H1 (cell line): ENCODE results near the gene ASAP3. TPM values are rescaled to one million over a fixed set of nuclear protein-coding genes. Genes with fewer than 3 reads are reported as not detected.

Source experiments
- CTCF ChIA-PET: fragments of 300-600 bp; sonication (Branson Sonifier 250); formaldehyde crosslinking; loops from one replicate; lab custom pipeline; 2021; ENCODE audit not compliant: partially characterized antibody; lab: Charles Lee
- POLR2A ChIA-PET: fragments of 300-600 bp; sonication (Branson Sonifier 250); formaldehyde crosslinking; loops from one replicate; lab custom pipeline; 2021; ENCODE audit warnings: inconsistent platforms; ENCODE audit not compliant: partially characterized antibody; lab: Charles Lee
- DNase-seq, 2 experiments: peaks; one replicate each; pipeline versions ENCODE4 v3.0.0 to v3.0.0-alpha.2; 2010 to 2022; ENCODE audit warnings: low spot score in 2 of 2, low read depth in 1 of 2, mixed read lengths in 1 of 2
- FAIRE-seq: peaks from 2 replicates; lab custom pipeline; 2011; peaks lifted over from hg19 to GRCh38; lab: Jason Lieb, UNC
- H2AFZ ChIP-seq: 2 replicates; pipeline ENCODE4 v1.8.1; 2012; ENCODE audit warnings: low read length, inconsistent platforms
- H2AK5ac ChIP-seq: 2 replicates; pipeline ENCODE4 v1.6.1; 2013; ENCODE audit warnings: low read depth, low read length
- H2BK120ac ChIP-seq: replicated peaks from 2 replicates; pipeline ENCODE3; 2013; ENCODE audit warnings: low read depth, low read length, inconsistent platforms
- H2BK12ac ChIP-seq: 2 replicates; pipeline ENCODE4 v1.6.1; 2013; ENCODE audit warnings: low read depth, low read length
- H2BK15ac ChIP-seq: 2 replicates; pipeline ENCODE4 v1.6.1; 2013; ENCODE audit warnings: low read length
- H2BK20ac ChIP-seq: 2 replicates; pipeline ENCODE4 v1.6.1; 2013; ENCODE audit warnings: low read length
- H2BK5ac ChIP-seq: 2 replicates; pipeline ENCODE4 v1.6.1; 2013; ENCODE audit warnings: low read depth, low read length
- H3K14ac ChIP-seq: 2 replicates; pipeline ENCODE4 v1.6.1; 2013; ENCODE audit warnings: inconsistent platforms; ENCODE audit not compliant: insufficient read length
- H3K18ac ChIP-seq: 2 replicates; pipeline ENCODE4 v1.6.1; 2013; ENCODE audit warnings: low read length; ENCODE audit errors: extremely low read depth
- H3K23ac ChIP-seq: 2 replicates; pipeline ENCODE4 v1.6.1; 2013; ENCODE audit warnings: inconsistent platforms; ENCODE audit not compliant: insufficient read length
- H3K23me2 ChIP-seq: 2 replicates; pipeline ENCODE4 v1.6.1; 2013; ENCODE audit warnings: low read depth, low read length
- H3K27ac ChIP-seq: 2 replicates; pipeline ENCODE4 v1.6.1; 2011; ENCODE audit warnings: low read depth, low read length, inconsistent platforms
- H3K27me3 ChIP-seq, 4 experiments: replicated peaks in 1 of 4; 1 replicate in 1 of 4; 2 replicates in 3 of 4; pipeline versions ENCODE4 v1.6.1 to v1.8.1; 2011 to 2013; ENCODE audit warnings: low read length in 3 of 4, mild to moderate bottlenecking in 3 of 4, inconsistent platforms in 2 of 4, mixed read lengths in 2 of 4, moderate library complexity in 1 of 4; ENCODE audit not compliant: control insufficient read depth in 3 of 4, insufficient read depth in 3 of 4; ENCODE audit errors: extremely low read depth in 1 of 4
- H3K36me3 ChIP-seq, 4 experiments: 2 replicates each; pipeline versions ENCODE4 v1.6.1 to v1.8.1; 2011 to 2013; ENCODE audit warnings: mild to moderate bottlenecking in 4 of 4, low read length in 3 of 4, moderate library complexity in 2 of 4, control low read depth in 1 of 4, inconsistent platforms in 1 of 4; ENCODE audit not compliant: insufficient read depth in 4 of 4, control insufficient read depth in 2 of 4
- H3K4ac ChIP-seq: replicated peaks from 2 replicates; pipeline ENCODE3; 2013; ENCODE audit warnings: low read length, low read depth, mixed read lengths, inconsistent platforms; ENCODE audit not compliant: insufficient read length
- H3K4me1 ChIP-seq, 4 experiments: replicated peaks in 1 of 4; 1 replicate in 1 of 4; 2 replicates in 3 of 4; pipeline versions ENCODE4 v1.6.1 to v1.8.1; 2011 to 2013; ENCODE audit warnings: low read length in 3 of 4, inconsistent platforms in 2 of 4, mixed read lengths in 1 of 4; ENCODE audit not compliant: insufficient read depth in 4 of 4, control insufficient read depth in 3 of 4
- H3K4me2 ChIP-seq, 2 experiments: 2 replicates each; pipeline versions ENCODE4 v1.6.1 to v1.8.1; 2011 to 2013; ENCODE audit warnings: low read depth in 2 of 2, low read length in 2 of 2, control low read depth in 1 of 2, inconsistent platforms in 1 of 2, mild to moderate bottlenecking in 1 of 2; ENCODE audit not compliant: insufficient read depth in 1 of 2
- H3K4me3 ChIP-seq, 4 experiments: fragments of 200-600, 300-600 bp in 1 of 4; sonication (generic), shearing (Covaris generic), sonication (Bioruptor Twin) in 1 of 4; 2 replicates each; pipeline versions ENCODE4 v1.5.1 to v1.8.1; 2011 to 2016; ENCODE audit warnings: low read length in 4 of 4, low read depth in 3 of 4, control low read depth in 2 of 4, inconsistent platforms in 2 of 4, mild to moderate bottlenecking in 2 of 4, mixed read lengths in 1 of 4, moderate library complexity in 1 of 4; ENCODE audit not compliant: insufficient read depth in 2 of 4; ENCODE audit errors: extremely low read depth in 1 of 4
- H3K56ac ChIP-seq: replicated peaks from 2 replicates; pipeline ENCODE3; 2013; ENCODE audit warnings: low read depth, mild to moderate bottlenecking, mixed read lengths, low read length, inconsistent platforms; ENCODE audit not compliant: insufficient read length
- H3K79me1 ChIP-seq: 2 replicates; pipeline ENCODE4 v1.6.1; 2013; ENCODE audit warnings: low read depth, low read length, control low read depth
- H3K79me2 ChIP-seq, 2 experiments: 2 replicates each; pipeline versions ENCODE4 v1.6.1 to v1.8.1; 2012 to 2013; ENCODE audit warnings: low read length in 2 of 2, mild to moderate bottlenecking in 2 of 2, inconsistent platforms in 1 of 2; ENCODE audit not compliant: insufficient read depth in 2 of 2, control insufficient read depth in 1 of 2
- H3K9ac ChIP-seq, 4 experiments: replicated peaks in 1 of 4; 1 replicate in 1 of 4; 2 replicates in 3 of 4; pipeline versions ENCODE4 v1.6.1 to v1.8.1; 2011 to 2013; ENCODE audit warnings: low read depth in 3 of 4, low read length in 3 of 4, control low read depth in 2 of 4, mild to moderate bottlenecking in 2 of 4, moderate library complexity in 2 of 4, inconsistent platforms in 1 of 4; ENCODE audit errors: extremely low read depth in 1 of 4
- H3K9me3 ChIP-seq, 2 experiments: 2 replicates each; pipeline versions ENCODE4 v1.6.1 to v1.8.1; 2012 to 2013; ENCODE audit warnings: mild to moderate bottlenecking in 2 of 2, moderate library complexity in 2 of 2, control low read depth in 1 of 2, inconsistent platforms in 1 of 2, low read depth in 1 of 2, low read length in 1 of 2, mixed read lengths in 1 of 2; ENCODE audit not compliant: insufficient read depth in 2 of 2
- H4K20me1 ChIP-seq, 2 experiments: replicated peaks in 1 of 2; 2 replicates each; pipeline versions ENCODE3 to v1.8.1; 2011 to 2013; ENCODE audit warnings: inconsistent platforms in 2 of 2, low read length in 2 of 2, mild to moderate bottlenecking in 1 of 2; ENCODE audit not compliant: insufficient read depth in 2 of 2, control insufficient read depth in 1 of 2
- H4K5ac ChIP-seq: 2 replicates; pipeline ENCODE4 v1.6.1; 2013; ENCODE audit warnings: low read length, low read depth, mixed read lengths, inconsistent platforms; ENCODE audit not compliant: insufficient read length
- H4K8ac ChIP-seq: 2 replicates; pipeline ENCODE4 v1.8.0; 2013; ENCODE audit warnings: mild to moderate bottlenecking, moderate library complexity, low read length, inconsistent platforms; ENCODE audit not compliant: insufficient read depth; ENCODE audit errors: extremely low read depth
- H4K91ac ChIP-seq: replicated peaks from 2 replicates; pipeline ENCODE3; 2013; ENCODE audit warnings: low read length, mixed read lengths, inconsistent platforms; ENCODE audit not compliant: insufficient read length
- ATF2 ChIP-seq: IDR thresholded peaks from 2 replicates; pipeline ENCODE4 v1.6.1; 2012; ENCODE audit warnings: low read length, inconsistent platforms
- CBX8 ChIP-seq: fragments of 300-800, 300-1000 bp; sonication (generic); IDR thresholded peaks from 2 replicates; pipeline ENCODE4 v1.7.1; 2016; ENCODE audit warnings: low read depth, low read length, borderline replicate concordance
- E2F6 ChIP-seq: IDR thresholded peaks from 2 replicates; pipeline ENCODE4 v1.6.1; 2012; ENCODE audit warnings: inconsistent platforms
- EGR1 ChIP-seq: IDR thresholded peaks from 2 replicates; pipeline ENCODE4 v1.6.1; 2011; ENCODE audit warnings: low read depth, low read length, borderline replicate concordance
- FOSL1 ChIP-seq: IDR thresholded peaks from 2 replicates; pipeline ENCODE4 v1.6.1; 2011; ENCODE audit warnings: mild to moderate bottlenecking, low read depth, low read length, moderate library complexity; ENCODE audit not compliant: insufficient read depth
- POU5F1 ChIP-seq: IDR thresholded peaks from 2 replicates; pipeline ENCODE4 v1.6.1; 2011; ENCODE audit warnings: low read depth, mild to moderate bottlenecking, low read length, moderate library complexity
- RAD21 ChIP-seq, 2 experiments: IDR thresholded peaks in 1 of 2; conservative IDR thresholded peaks in 1 of 2; 2 replicates each; pipeline ENCODE4 v1.6.1; 2011; ENCODE audit warnings: low read depth in 2 of 2, low read length in 2 of 2, improper control_type of control experiment in 1 of 2, inconsistent platforms in 1 of 2, mild to moderate bottlenecking in 1 of 2, moderate library complexity in 1 of 2
- SP1 ChIP-seq: IDR thresholded peaks from 2 replicates; pipeline ENCODE4 v1.6.1; 2011; ENCODE audit warnings: low read depth, low read length
- WGBS, 2 experiments: shearing (Covaris generic) in 1 of 2; methylation state at CpG; one replicate each; pipeline versions ENCODE4 v1.1.6 to v1.1.7; 2013 to 2015; ENCODE audit warnings: low lambda C conversion rate in 2 of 2, mixed read lengths in 2 of 2, inconsistent platforms in 1 of 2, low coverage in 1 of 2, missing lambda C conversion rate in 1 of 2; ENCODE audit not compliant: insufficient replicate concordance in 2 of 2, insufficient coverage in 1 of 2, insufficient read length in 1 of 2; ENCODE audit errors: extremely low coverage in 1 of 2, missing lambda C conversion rate in 1 of 2; 5-methylcytosine and 5-hydroxymethylcytosine counted together
- polyA plus RNA-seq, 7 experiments: library from polyadenylated mRNA; depleted of rRNA in 3 of 7; stranded (reverse) in 5 of 7; unstranded in 2 of 7; fragments of >200 nt in 5 of 7; fragments of 200-250 nt in 2 of 7; gene quantifications; 1 replicate in 5 of 7; 2 replicates in 1 of 7; 4 replicates in 1 of 7; pipeline versions ENCODE4 v1.2.1 to v1.2.3, GENCODE V29; 2011 to 2013; ENCODE audit warnings: missing spikeins in 2 of 7, mixed read lengths in 2 of 7
- total RNA-seq: library from RNA; stranded (reverse); fragmentation: NEBNext Ultra II Directional; extraction: Animal tissue kit (Norgen Biotek cat#: 25700); gene quantifications from 2 replicates; pipeline ENCODE4 v1.2.1, GENCODE V29; 2021

The ASAP3 gene
- total and polyA plus RNA-seq, 2 of the 8 experiments (the other 6 are each of a cell fraction or from before 2014, with no cell fraction given), result 53.1 to 58.0 TPM

GRCh38 chr1:23496490-23497181, 12.7 kb upstream of the ASAP3 start:
- Histone ChIP-seq H2BK12ac (no peak overlapping the region), H4K20me1 (no peaks in the 10 kb centered on the region), H3K4me1 (no peaks in the 10 kb centered on the region), H3K79me1 (no peaks in the 10 kb centered on the region), H3K4ac (no peak overlapping the region), H2BK15ac (peak overlapping the region; percentile 20; the same call in 1 of the 2 replicates), H2BK5ac (no peak overlapping the region), H3K27ac (no peak overlapping the region), H3K9me3 (no peaks in the 10 kb centered on the region), H4K5ac (no peak overlapping the region), H3K27me3 (no peaks in the 10 kb centered on the region), H3K23ac (no peak overlapping the region), H3K23me2 (no peaks in the 10 kb centered on the region), H3K14ac (no peak overlapping the region), H2BK120ac (no peak overlapping the region), H2BK20ac (no peak overlapping the region; the same call in 1 of the 2 replicates), H2AK5ac (no peak overlapping the region), H3K4me2 (no peak overlapping the region), H3K36me3 (no peaks in the 10 kb centered on the region), H4K91ac (no peak overlapping the region), H3K18ac (no peak overlapping the region), H2AFZ (no peak overlapping the region), H3K9ac (no peak overlapping the region), H3K4me3 (no peak overlapping the region)
- ChIA-PET POLR2A (interaction anchor here (0.8 to 2.1 kb wide), 10 partner anchors 8 to 247 kb away, joined by 3 to 10 read pairs (median 4); partner anchors contain the start of genes ASAP3, E2F2, ELOA and RPL11), CTCF (interaction anchor here (0.6 to 11.5 kb wide), 55 partner anchors 11 to 433 kb away, joined by 3 to 230 read pairs (median 5); partner anchors contain the start of genes ASAP3, E2F2, HNRNPR and ID3)
- 74% methylated on average over 6 of the region's 7 CpGs; no CpG with 5 or more reads in 1 of the 2 experiments for WGBS, 2 experiments
- no peak for DNase-seq
- no peak for TF ChIP-seq FOSL1
- no peak for TF ChIP-seq CBX8
- no peak for TF ChIP-seq E2F6
- TF ChIP-seq RAD21 (IDR thresholded peaks at IDR 0.05 in 1 of 2, conservative IDR thresholded peaks at IDR 0.05 in 1 of 2; ENCODE audit: low read depth in 2 of 2, low read length in 2 of 2), result no peak
- no peak for TF ChIP-seq EGR1
- no peak for TF ChIP-seq ATF2
- no peak for TF ChIP-seq POU5F1
- TF ChIP-seq SP1, result no peak
- TF ChIP-seq, all 59 proteins: peak for 0
- no peak for FAIRE-seq
- no peak overlapping the region for H4K8ac ChIP-seq
- H3K79me2 ChIP-seq, result no peaks in the 10 kb centered on the region
- no peak overlapping the region for H3K56ac ChIP-seq
